Iris pigment epithelial cell (primary cell): ENCODE results near the gene RO60.

Experiments used
- DNase-seq: peaks from one replicate; pipeline ENCODE4 v3.0.0-alpha.2; 2011; ENCODE audit warnings: low read depth

RO60 gene

GRCh38 chr1:193108471-193108870 is 49.1 kb downstream of the RO60 start:
- DNase-seq = no peak
